ENCODE data around the gene GAS2L1.

- TF ChIP-seq FOS (IDR thresholded peaks at IDR 0.05; ENCODE audit: low read depth, low read length) (no peak), CTCF (conservative IDR thresholded peaks at IDR 0.05; ENCODE audit: low read depth, low read length) (no peak), POLR2A (IDR thresholded peaks at IDR 0.05; ENCODE audit: low read depth, low read length) (no peak), USF2 (IDR thresholded peaks at IDR 0.05; ENCODE audit: low read depth, low read length) (no peak), NFE2L2 (IDR thresholded peaks at IDR 0.05; ENCODE audit: low read depth, low read length) (no peak), MXI1 (IDR thresholded peaks at IDR 0.05; ENCODE audit: borderline replicate concordance, low read depth, low read length) (no peak), RFX5 (IDR thresholded peaks at IDR 0.05; ENCODE audit: low read depth, low read length) (no peak), CEBPB (IDR thresholded peaks at IDR 0.05; ENCODE audit: low read depth, low read length) (no peak), RAD21 (IDR thresholded peaks at IDR 0.05; ENCODE audit: low read length) (no peak), BHLHE40 (IDR thresholded peaks at IDR 0.05; ENCODE audit: low read depth, low read length) (no peak)
Measured at GRCh38 chr22:29316141-29316828, 9.8 kb downstream of the GAS2L1 start.

Measured in IMR-90 (cell line).